HepG2 (cell line): Measurements from ENCODE around the gene TCF12. TPM values are rescaled to one million over a fixed set of nuclear protein-coding genes. Genes with fewer than 3 reads are reported as not detected.

Source experiments
- ARID4A ChIP-seq: sonication (generic); formaldehyde crosslinking; IDR thresholded peaks from 2 replicates; pipeline ENCODE4 v1.5.0; 2020; ENCODE audit warnings: mild to moderate bottlenecking, missing genetic modification reagents, borderline replicate concordance
- EHMT2 ChIP-seq: fragments of 200-600 bp; sonication (generic); IDR thresholded peaks from 2 replicates; pipeline ENCODE4 v1.7.0; 2017; ENCODE audit warnings: antibody characterized with exemption, low read depth, low read length, borderline replicate concordance
- FOSL2 ChIP-seq: sonication (generic); formaldehyde crosslinking; IDR thresholded peaks from 2 replicates; pipeline ENCODE4 v1.4.0; 2020; ENCODE audit warnings: missing genetic modification reagents
- IRF2 ChIP-seq: IDR thresholded peaks from 2 replicates; pipeline ENCODE4 v1.6.1; 2018; ENCODE audit warnings: missing genetic modification reagents, missing compliant biosample characterization
- MIER2 ChIP-seq: IDR thresholded peaks from 2 replicates; pipeline ENCODE4 v1.6.1; 2016; ENCODE audit warnings: missing biosample characterization, missing genetic modification reagents
- NR2F2 ChIP-seq: IDR thresholded peaks from 2 replicates; pipeline ENCODE4 v1.6.1; 2012; ENCODE audit warnings: low read depth, inconsistent platforms, borderline replicate concordance
- POLR2AphosphoS5 ChIP-seq: IDR thresholded peaks from 2 replicates; pipeline ENCODE4 v1.6.1; 2012; ENCODE audit warnings: low read depth, low read length
- SIN3B ChIP-seq: fragments of 150-350 bp; IDR thresholded peaks from 2 replicates; pipeline ENCODE4 v1.6.1; 2014; ENCODE audit warnings: low read length
- TCF12 ChIP-seq, 2 experiments: fragments of 450-650 bp in 1 of 2; sonication (generic) in 1 of 2; formaldehyde crosslinking in 1 of 2; IDR thresholded peaks; 2 replicates each; pipeline versions ENCODE4 v1.6.1 to v1.8.0; 2017 to 2022; ENCODE audit warnings: antibody characterized with exemption in 1 of 2, mild to moderate bottlenecking in 1 of 2, missing genetic modification reagents in 1 of 2, moderate library complexity in 1 of 2
- ZNF280B ChIP-seq: sonication (generic); formaldehyde crosslinking; IDR thresholded peaks from 2 replicates; pipeline ENCODE4 v1.5.0; 2020; ENCODE audit warnings: missing genetic modification reagents, mild to moderate bottlenecking, borderline replicate concordance
- ZNF343 ChIP-seq: sonication (generic); formaldehyde crosslinking; IDR thresholded peaks from 2 replicates; pipeline ENCODE4 v1.4.0; 2020; ENCODE audit warnings: mild to moderate bottlenecking, missing genetic modification reagents
- ZNF460 ChIP-seq: sonication (generic); formaldehyde crosslinking; IDR thresholded peaks from 2 replicates; pipeline ENCODE4 v1.5.1; 2020; ENCODE audit warnings: missing genetic modification reagents, mild to moderate bottlenecking, borderline replicate concordance
- ZNF672 ChIP-seq: sonication (generic); formaldehyde crosslinking; IDR thresholded peaks from 2 replicates; pipeline ENCODE4 v1.8.1; 2022; ENCODE audit warnings: missing genetic modification reagents
- ZNF768 ChIP-seq: sonication (generic); formaldehyde crosslinking; IDR thresholded peaks from 2 replicates; pipeline ENCODE4 v1.4.0; 2020; ENCODE audit warnings: missing genetic modification reagents
- polyA plus RNA-seq, 8 experiments: library from polyadenylated mRNA; depleted of rRNA in 3 of 8; stranded (reverse) in 7 of 8; unstranded in 1 of 8; fragments of >200 nt; fragmentation: Illumina TruSeq in 4 of 8; extraction: Trizol in 4 of 8; gene quantifications; 2 replicates each; pipeline versions ENCODE4 v1.2.1 to v1.2.3, GENCODE V29; 2011 to 2016; ENCODE audit warnings: low read depth in 4 of 8, missing spikeins in 1 of 8, mixed read lengths in 1 of 8; ENCODE audit not compliant: insufficient read depth in 1 of 8
- total RNA-seq, 5 experiments: library from RNA; depleted of rRNA; stranded (reverse); fragments of >200 nt; fragmentation: Illumina TruSeq; extraction: Trizol; gene quantifications; 2 replicates each; pipeline ENCODE4 v1.2.3, GENCODE V29; 2016; ENCODE audit warnings: low read depth in 1 of 5
- TF ChIP-seq, protein P1 (sequence below): sonication (generic); formaldehyde crosslinking; IDR thresholded peaks from 2 replicates; pipeline ENCODE4 v1.5.0; 2020; ENCODE audit warnings: missing genetic modification reagents
- TF ChIP-seq, protein P2 (sequence below): sonication (generic); formaldehyde crosslinking; IDR thresholded peaks from 2 replicates; pipeline ENCODE4 v1.4.0; 2020; ENCODE audit warnings: missing genetic modification reagents
- TF ChIP-seq, protein P3 (sequence below): IDR thresholded peaks from 2 replicates; pipeline ENCODE4 v1.6.1; 2012; ENCODE audit warnings: low read depth, low read length, improper control_type of control experiment
- TF ChIP-seq, protein P4 (sequence below): sonication (generic); formaldehyde crosslinking; IDR thresholded peaks from 2 replicates; pipeline ENCODE4 v1.4.0; 2020; ENCODE audit warnings: mild to moderate bottlenecking, missing genetic modification reagents, borderline replicate concordance

Gene TCF12
- total and polyA plus RNA-seq, 2 of the 13 experiments (the other 11 are each of a cell fraction or from before 2014, with no cell fraction given) = 48.6 to 51.1 TPM

DNA sequence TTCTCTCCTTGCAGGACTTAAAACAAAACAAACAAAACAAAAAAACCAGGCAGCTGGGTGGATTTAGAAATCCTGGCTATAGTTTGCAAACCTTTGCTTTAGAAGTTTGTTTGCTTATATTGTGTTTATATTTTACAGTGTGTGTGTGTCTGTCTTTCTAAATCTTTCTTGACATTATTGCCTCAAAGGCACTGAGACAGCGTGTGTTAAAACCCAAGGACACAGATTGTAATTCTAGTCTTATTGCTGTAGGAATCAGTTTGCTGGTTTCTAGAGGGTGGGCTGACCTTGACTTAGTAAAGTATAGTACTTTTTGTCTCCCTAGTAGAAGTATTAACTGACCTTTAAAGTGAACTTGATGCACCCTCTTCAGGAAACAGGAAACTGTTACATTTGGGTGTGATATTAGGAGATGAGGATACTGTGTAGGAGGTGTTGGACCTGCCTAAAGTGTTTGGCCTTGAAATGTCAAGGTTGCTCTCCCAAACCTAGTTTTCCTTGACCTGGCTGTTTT is 71.0 kb downstream of the TCF12 start (continued):
- TF ChIP-seq ZNF460 (CRISPR knock-in tag) (no peak), EHMT2 (no peak), TCF12 (IDR thresholded peaks at IDR 0.05) (no peak), TCF12 (CRISPR knock-in tag; IDR thresholded peaks at IDR 0.05) (no peak), FOSL2 (CRISPR knock-in tag) (peak; percentile 16; the same call in 1 of the 2 replicates), ZNF343 (CRISPR knock-in tag) (no peak), ZNF280B (CRISPR knock-in tag) (no peak), ARID4A (CRISPR knock-in tag) (peak; percentile 27; the same call in 1 of the 2 replicates), ZNF768 (no peak), NR2F2 (peak; percentile 64; the same call in 1 of the 2 replicates), ZNF672 (CRISPR knock-in tag) (no peak), IRF2 (CRISPR knock-in tag) (peak; percentile 39; the same call in 1 of the 2 replicates), MIER2 (CRISPR knock-in tag) (no peak), SIN3B (no peak), POLR2AphosphoS5 (no peak)
- TF ChIP-seq, protein P1, sequence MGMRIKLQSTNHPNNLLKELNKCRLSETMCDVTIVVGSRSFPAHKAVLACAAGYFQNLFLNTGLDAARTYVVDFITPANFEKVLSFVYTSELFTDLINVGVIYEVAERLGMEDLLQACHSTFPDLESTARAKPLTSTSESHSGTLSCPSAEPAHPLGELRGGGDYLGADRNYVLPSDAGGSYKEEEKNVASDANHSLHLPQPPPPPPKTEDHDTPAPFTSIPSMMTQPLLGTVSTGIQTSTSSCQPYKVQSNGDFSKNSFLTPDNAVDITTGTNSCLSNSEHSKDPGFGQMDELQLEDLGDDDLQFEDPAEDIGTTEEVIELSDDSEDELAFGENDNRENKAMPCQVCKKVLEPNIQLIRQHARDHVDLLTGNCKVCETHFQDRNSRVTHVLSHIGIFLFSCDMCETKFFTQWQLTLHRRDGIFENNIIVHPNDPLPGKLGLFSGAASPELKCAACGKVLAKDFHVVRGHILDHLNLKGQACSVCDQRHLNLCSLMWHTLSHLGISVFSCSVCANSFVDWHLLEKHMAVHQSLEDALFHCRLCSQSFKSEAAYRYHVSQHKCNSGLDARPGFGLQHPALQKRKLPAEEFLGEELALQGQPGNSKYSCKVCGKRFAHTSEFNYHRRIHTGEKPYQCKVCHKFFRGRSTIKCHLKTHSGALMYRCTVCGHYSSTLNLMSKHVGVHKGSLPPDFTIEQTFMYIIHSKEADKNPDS (CRISPR knock-in tag) = peak; percentile 97
- TF ChIP-seq, protein P2, sequence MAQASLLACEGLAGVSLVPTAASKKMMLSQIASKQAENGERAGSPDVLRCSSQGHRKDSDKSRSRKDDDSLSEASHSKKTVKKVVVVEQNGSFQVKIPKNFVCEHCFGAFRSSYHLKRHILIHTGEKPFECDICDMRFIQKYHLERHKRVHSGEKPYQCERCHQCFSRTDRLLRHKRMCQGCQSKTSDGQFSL (CRISPR knock-in tag) = no peak
- TF ChIP-seq, protein P3, sequence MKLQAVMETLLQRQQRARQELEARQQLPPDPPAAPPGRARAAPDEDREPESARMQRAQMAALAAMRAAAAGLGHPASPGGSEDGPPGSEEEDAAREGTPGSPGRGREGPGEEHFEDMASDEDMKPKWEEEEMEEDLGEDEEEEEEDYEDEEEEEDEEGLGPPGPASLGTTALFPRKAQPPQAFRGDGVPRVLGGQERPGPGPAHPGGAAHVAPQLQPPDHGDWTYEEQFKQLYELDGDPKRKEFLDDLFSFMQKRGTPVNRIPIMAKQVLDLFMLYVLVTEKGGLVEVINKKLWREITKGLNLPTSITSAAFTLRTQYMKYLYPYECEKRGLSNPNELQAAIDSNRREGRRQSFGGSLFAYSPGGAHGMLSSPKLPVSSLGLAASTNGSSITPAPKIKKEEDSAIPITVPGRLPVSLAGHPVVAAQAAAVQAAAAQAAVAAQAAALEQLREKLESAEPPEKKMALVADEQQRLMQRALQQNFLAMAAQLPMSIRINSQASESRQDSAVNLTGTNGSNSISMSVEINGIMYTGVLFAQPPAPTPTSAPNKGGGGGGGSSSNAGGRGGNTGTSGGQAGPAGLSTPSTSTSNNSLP = 0 out of 2 replicates have a peak, but pooled peaks have one; percentile 13
- TF ChIP-seq, protein P4, sequence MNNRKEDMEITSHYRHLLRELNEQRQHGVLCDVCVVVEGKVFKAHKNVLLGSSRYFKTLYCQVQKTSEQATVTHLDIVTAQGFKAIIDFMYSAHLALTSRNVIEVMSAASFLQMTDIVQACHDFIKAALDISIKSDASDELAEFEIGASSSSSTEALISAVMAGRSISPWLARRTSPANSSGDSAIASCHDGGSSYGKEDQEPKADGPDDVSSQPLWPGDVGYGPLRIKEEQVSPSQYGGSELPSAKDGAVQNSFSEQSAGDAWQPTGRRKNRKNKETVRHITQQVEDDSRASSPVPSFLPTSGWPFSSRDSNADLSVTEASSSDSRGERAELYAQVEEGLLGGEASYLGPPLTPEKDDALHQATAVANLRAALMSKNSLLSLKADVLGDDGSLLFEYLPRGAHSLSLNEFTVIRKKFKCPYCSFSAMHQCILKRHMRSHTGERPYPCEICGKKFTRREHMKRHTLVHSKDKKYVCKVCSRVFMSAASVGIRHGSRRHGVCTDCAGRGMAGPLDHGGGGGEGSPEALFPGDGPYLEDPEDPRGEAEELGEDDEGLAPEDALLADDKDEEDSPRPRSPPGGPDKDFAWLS (CRISPR knock-in tag) = no peak
